Activated CD8-positive, alpha-beta memory T cell treated with anti-CD3 and anti-CD28 coated beads, Interleukin-2, amount 50 U/mL, for 24 hours (primary cell): ENCODE measurements around the gene AJM1.
"Not testable (repeated sequence)": the region's sequence is repeated elsewhere in the genome, so short reads cannot be mapped to it uniquely, and the experiment has no call there.

ENCODE experiments used
- DNase-seq: peaks from one replicate; pipeline ENCODE4 v3.0.0-alpha.2; 2020; ENCODE audit errors: extremely low read depth

AJM1 gene

DNA sequence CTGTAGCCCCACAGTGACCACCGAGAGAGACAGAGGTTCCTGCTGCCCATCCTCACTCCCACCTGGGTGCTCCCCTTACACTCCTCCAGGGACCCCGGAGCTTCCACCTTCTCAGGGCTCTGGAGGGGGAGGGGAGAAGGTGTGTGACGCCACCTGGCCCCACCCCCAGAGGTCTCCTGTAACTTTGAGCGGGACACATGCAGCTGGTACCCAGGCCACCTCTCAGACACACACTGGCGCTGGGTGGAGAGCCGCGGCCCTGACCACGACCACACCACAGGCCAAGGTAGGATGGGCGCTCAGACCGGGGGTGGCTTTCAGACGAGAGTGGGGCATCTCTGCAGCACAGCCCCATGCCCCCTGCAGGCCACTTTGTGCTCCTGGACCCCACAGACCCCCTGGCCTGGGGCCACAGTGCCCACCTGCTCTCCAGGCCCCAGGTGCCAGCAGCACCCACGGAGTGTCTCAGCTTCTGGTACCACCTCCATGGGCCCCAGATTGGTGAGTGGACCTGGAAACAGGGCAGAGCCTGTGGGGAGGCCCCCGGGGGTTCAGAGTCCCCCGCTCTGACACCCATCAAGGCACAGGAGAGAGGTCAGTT lies 14.4 kb downstream of the AJM1 start:
- no peak for DNase-seq

DNA sequence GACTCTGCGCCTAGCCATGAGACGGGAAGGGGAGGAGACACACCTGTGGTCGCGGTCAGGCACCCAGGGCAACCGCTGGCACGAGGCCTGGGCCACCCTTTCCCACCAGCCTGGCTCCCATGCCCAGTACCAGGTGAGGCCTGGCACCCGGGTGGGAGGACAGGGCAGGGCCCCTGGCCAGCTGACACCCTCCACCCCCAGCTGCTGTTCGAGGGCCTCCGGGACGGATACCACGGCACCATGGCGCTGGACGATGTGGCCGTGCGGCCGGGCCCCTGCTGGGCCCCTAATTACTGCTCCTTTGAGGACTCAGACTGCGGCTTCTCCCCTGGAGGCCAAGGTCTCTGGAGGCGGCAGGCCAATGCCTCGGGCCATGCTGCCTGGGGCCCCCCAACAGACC lies 14.9 kb downstream of the AJM1 start:
- no peak for DNase-seq

DNA sequence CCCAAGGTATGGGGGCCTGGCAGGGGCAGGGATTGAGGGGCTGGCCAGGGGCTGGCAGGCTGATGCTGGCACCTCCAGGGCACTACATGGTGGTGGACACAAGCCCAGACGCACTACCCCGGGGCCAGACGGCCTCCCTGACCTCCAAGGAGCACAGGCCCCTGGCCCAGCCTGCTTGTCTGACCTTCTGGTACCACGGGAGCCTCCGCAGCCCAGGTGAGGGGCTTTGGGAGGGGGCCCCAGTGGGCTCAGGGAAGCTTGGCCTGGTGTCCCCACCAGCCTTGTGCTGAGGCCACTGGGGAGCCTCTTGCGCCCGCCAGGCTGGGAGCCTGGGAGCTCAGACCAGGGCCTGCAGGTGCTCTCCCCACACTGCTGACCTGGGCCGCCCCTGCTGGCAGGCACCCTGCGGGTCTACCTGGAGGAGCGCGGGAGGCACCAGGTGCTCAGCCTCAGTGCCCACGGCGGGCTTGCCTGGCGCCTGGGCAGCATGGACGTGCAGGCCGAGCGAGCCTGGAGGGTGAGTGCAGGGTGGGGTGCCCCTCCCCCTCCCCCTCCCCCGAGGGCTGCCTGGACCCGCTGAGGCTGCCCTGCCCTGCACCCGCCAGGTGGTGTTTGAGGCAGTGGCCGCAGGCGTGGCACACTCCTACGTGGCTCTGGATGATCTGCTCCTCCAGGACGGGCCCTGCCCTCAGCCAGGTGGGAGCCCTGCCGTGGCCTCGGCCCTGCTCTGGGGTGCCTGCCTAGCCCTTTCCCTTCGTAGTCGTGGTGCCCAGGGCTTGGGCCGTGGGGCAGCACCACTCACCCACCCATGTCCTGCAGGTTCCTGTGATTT lies 15.5 kb downstream of the AJM1 start:
- DNase-seq = no peak

DNA sequence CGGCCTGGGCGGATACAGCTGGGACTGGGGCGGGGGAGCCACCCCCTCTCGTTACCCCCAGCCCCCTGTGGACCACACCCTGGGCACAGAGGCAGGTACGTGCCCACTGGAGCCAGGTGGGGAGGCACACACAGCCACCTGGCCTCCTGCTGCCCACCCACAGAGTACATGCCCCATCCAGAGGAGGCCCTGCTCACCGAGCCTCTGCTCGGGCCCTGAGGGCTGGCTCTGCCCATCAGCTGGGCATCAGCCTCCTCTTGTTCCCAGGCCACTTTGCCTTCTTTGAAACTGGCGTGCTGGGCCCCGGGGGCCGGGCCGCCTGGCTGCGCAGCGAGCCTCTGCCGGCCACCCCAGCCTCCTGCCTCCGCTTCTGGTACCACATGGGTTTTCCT lies 16.2 kb downstream of the AJM1 start:
- DNase-seq = no peak

DNA sequence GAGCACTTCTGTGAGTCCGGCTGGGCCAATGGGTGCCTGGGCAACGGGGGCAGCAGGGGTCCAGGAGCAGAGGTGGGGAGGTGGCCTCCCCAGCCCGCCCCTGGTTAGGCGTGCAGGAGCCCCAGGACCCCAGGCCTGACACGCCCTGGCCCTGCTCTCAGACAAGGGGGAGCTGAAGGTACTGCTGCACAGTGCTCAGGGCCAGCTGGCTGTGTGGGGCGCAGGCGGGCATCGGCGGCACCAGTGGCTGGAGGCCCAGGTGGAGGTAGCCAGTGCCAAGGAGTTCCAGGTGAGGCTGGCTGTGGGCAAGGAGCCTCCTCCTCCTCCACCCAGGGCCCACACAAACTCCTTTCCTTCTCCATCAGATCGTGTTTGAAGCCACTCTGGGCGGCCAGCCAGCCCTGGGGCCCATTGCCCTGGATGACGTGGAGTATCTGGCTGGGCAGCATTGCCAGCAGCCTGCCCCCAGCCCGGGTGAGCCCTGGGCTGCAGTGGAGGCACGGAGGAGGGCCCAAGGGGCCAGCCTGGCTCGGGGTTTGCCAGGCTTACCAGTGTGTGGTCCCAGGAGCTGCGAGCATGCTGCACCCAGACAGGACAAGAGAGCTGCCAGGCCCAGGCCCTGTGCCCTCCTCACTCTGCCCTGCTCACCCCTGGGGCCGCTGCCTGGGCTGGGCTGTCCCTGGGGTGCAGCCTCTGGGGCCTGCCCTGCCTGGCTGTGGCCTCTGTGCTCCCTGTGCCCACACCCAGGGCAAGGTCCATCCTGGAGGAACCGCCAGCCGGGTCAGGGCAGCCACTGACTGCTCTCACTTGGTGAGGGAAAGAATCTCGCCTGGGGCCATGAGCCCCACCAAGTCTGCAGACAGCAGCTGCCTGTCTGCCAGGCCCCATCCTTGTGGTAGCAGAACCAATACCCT lies 16.8 kb downstream of the AJM1 start:
- no peak for DNase-seq

DNA sequence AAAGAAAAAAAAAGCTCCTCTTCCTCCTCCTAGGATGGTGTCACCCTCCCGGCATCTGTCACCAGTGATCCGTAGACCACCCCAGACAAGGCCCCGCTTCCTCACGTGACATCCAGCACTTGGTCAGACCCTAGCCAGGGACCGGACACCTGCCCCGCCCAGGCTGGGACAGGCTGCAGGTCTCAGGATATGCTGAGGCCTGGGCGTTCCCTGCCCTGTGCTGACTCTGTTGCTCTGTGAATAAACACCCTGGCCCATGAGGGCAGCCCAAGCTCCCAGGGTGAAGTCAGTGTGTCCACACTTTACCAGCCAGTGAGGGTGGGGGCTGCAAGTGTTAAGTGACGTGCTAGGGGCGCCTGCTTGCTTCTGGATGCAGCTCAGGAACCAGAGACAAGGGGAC lies 18.3 kb downstream of the AJM1 start:
- no peak for DNase-seq

DNA sequence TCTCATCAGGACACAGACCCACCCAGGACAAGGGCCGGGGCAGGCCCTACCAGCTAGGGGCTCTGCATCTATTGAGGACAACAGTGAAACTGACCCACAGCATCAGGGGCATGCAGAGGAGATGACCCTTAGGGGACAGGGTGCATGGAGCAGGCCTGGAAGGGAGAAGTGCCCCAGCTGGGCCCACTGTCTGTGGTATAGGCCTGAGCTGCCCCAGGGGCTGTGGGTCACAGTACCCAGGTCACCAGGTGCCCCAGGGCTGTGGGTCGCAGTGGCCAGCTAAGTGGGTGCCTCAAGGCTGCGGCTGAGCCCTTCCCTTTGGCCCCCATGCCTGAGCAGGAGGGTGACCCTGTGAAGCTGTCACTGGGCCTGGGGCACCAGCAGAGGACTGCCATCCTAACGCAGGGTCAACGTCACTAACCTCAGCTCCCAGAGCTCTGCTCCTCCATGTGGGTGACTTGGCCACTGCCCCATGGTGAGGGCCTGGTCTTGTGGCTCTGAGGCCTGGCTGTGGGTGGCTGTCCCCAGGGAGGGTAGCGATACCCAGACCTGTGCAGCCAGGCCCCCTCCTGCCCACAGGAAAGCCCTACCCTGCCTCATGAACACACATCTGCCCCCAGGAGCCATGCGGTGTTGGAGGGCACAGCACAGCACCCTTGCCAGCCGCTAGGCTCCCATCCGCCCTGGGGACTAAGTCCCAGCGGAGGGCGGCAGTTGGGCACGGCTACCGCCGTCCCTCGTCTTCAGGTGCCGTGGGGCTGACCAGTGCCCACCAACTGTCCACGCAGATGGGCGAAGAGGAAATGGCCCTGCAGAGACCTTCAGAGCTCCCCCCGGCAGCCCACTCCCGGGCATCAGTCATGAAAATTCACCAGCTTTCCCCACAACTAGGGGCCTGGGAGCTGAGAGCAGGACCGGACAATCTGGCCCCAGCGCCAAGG lies 18.9 kb downstream of the AJM1 start:
- DNase-seq = no peak

DNA sequence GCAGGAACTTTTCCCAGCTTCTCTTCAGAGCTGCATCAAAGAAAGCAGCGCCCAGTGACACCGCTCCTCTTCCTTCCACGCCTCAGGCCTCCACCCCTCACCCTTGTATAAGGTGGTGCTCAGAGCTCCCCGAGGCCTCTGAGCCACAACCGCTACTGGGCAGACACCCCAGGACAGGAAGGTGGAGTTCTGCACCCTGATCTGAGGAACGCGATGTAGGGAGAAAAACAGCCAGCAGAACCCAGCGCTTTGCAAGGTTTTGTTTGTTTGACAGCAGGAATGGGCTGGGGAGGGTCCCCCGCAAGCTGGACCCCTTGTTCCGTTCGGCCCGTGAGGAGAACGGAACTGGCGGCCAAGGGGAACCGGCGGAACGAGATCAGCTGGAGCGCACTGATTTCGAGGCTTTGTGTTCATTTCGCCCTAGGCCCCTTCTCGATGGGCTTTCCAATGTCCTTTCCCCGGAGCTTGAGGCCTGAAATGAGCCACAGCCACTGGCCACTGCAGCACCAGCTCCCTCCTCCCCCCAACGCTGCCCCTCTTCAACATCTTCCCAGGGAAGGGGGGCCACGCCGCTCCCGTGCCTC lies 19.7 kb downstream of the AJM1 start:
- DNase-seq = no peak

DNA sequence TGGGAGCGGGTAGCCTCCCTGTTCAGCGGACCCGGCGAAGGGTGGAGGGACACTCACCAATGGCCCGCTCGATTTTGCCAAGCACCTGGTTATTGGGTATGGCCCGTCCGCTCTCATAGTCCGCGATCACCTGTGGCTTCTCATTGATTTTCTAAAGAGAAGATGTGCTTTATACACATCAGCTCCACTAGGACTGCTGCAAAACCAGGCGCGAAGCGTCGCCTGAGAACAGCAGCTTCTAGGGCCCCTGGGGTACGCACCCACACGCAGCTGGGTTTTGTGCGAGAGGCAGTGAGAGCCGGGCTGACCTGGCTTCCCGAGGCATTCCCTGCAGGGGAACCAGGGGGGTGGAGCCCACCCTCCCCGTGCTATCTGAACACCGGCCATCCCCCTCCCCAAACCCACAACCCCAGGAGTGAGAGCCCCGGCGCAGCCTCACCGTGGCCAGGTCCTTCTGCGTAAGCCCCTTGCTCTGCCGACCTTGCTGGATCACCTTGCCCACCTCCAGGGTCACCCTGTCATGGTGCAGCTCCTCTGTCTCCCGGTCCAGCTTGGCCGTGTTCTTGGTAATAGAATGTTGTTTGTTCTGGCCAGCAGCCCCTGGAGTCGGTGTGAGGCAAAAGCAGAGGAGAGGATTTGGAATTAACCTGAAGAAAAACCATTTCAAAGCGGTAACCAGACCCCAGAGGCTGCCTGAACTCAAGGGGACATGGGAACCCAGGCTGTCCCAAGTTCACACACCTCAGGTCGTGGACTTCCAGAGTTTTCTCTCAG lies 20.8 kb downstream of the AJM1 start:
- no peak for DNase-seq

DNA sequence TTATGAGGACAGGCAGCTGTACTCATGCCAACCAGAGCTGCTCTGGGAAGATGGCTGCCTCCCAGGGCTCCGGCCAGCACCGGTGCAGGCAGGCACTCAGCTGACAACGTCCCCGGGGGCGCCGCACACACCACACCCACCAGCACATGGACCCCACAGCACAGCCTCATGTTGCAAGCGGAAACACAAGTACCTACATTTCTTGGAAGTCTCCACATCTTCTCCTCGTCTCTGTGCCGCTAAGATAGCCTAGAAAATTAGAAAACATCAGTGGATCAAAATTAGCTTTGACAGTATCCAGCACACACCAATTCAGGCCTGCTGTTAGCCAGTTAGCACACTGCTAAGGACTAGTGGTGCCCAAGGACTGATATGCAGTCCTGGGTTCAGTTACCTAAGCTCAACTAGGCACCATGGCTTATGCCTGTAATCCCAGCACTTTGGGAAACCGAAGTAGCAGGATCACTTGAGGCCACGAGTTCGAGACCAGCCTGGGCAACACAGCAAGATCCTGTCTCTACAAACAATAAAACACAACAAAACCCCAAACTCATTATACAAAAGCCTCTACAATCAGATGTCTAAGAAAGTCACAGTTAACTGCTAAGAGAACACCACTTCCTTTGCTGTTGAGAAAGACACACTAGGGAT lies 21.5 kb downstream of the AJM1 start:
- DNase-seq = no peak

DNA sequence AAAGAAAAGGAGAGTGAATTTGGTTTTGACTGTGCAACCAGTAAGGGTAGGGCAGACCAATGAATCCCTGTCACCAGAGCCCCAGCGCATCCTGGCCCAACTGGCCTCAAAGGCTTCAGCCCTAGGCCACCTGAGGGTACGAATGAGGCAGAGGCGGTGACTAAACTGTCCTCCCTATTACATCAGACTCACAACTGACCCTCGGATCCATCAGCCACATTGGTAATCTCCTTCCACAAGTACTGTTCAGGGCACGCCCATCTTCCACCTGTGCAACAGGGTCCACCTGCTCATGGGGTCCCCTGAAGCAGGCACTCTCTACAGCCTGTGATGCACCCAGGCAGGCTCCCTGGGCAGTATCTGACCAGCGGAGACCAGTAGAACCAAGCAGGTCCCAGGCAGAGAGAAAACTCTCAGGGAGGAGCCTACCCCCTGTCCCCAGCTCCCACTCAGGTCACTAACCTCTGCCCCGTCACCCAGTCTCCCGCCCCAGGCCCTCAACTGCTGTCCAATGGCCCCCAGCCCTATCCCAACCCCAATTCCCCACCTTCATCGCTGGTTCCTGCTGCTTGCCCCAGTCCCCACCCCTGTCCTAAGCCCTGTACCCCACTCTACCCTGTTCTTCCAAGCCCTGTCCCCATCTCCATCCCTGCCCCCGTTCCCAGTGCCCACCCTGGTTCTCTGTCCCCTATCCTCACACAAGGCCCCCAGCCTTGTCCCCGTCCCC lies 22.9 kb downstream of the AJM1 start:
- no peak for DNase-seq

DNA sequence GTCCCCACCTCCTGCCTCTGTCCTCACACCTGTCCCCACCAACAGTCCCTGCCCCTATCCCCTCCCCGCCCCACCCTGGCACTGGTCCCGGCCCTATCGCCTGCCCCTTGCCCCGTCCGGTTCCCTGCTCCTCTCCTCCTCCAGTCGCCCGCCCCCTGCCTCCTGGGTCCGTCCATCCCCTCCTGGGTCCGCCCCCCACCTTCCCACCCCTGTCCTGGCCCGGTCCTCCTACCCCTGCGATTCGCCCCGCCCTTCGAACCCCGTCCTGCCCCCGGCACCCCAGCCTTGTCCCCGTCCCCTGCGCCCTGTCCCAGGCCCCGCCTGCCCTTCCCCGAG lies 23.5 kb downstream of the AJM1 start:
- DNase-seq = no peak

DNA sequence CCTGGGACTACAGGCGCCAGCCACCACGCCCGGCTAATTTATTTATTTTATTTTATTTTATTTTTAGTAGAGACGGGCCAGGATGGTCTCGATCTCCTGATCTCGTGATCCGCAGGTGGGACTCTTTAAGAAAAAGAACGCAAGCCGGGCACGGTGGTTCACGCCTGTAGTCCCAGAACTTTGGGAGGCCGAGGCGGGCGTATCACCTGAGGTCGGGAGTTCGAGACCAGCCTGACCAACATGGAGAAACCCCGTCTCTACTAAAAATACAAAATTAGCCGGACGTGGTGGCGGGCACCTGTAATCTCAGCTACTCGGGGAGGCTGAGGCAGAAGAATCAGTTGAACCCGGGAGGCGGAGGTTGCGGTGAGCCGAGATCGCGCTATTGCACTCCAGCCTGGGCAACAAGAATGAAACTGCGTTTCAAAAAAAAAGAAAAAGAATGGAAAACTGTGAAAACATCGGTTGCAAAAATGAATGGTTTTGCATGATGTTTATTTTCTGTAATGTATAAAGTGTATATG lies 24.7 kb downstream of the AJM1 start:
- not testable (repeated sequence) for DNase-seq

DNA sequence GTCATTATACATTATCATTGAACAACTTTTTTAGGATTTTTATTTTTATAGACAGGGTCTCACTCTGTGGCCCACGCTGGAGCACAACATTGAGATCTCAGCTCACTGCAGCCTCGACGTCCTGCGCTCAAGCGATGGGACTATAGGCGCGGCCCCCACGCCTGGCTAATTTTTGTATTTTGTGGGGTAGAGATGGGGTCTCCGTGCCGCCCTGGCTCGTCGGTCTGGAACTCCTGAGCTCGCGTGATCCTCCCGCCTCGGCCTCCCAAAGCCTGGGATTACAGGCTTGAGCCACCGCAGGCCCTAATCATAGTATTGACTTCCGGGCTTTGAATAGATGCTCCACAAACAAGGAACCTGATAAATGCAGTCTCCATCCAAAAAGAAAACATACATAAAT lies 25.2 kb downstream of the AJM1 start:
- DNase-seq = no peak

DNA sequence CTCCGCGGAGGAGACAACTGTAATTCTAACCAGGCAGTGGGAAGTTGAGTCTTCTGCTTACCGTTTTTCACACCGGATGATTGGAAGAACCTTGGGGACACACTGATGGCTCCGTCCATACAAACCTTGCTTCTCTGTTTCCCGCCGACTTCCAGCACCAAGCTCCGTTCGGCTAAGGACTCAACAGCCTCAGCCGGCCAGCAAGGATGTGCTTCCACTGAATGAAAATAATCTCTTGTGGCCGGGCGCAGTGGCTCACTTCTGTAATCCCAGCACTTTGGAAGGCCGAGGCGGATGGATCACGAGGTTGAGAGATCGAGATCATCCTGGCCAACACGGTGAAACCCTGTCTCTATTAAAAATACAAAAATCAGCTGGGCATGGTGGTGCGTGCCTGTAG lies 25.6 kb downstream of the AJM1 start:
- DNase-seq = no peak

DNA sequence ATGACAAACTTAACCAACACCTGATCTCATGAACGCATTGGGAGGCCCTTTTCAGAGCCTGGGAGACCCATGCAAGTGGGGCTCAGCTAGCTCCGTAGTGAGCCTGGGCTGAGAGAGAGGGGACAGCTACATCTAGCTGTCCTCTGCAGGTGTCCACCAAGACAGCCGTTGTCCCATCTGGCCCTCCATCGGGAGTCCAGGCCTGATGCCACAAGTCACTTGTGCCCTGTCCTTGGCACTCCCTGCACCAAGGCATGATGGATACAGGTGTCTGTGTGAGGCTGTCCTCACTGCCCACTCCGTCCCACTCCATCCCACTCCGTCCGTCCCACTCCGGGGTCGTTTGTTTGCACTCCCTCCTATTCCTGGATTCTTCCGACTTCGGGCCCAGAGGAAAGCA lies 26.4 kb downstream of the AJM1 start:
- DNase-seq = no peak

DNA sequence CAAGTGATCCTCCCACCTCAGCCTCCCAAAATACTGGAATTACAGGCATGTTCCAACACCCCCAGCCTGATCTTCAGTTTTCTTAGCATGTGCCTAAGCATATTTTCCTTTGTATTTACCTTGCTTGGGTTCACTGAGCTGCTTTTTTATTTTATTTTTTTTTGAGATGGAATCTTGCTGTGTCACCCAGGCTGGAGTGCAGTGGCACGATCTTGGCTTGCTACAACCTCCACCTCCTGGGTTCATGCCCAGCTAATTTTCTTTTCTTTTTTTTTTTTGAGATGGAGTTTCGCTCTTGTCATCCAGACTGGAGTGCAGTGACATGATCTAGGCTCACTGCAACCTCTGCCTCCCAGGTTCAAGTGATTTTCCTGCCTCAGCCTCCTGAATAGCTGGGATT lies 27.3 kb downstream of the AJM1 start:
- DNase-seq = not testable (repeated sequence)

DNA sequence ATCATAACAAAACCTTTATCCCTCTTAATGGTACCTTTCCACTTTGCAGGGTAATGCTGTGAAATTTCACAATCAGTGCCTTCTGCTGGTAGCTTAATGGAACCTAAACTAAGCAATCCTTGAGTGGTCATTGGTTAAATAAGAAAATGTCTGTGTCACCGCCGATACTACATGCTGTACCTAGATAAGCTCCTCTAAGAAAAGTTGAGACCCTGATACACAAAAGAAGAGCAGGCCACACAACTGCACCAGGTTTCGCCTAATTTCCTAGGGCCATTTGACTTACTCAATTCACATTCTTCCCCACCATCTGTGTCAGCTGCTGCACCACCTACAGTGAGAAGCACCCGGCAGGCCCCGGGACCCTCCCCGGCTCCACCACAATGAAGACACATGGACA lies 32.9 kb downstream of the AJM1 start:
- DNase-seq = no peak

DNA sequence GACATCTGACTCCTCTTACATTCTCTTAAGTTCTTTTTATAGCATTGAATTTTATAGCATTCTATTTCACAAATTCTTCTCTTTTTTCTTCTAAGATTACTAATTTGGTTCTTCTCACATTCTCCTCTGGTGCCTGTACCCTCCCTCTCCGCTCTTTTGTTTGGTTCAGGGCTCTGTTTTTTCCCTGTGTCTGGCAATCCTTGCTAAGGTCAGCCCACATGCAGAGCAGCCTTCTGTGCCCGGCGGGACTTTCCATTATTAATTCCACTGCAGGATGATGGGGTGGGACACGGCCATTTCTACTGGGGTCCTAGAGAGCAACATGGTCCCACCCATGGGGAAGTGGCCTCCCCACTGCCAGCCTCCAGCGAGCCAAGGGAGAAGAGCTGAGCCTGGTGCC lies 34.2 kb downstream of the AJM1 start:
- DNase-seq = no peak
